HFFc6 (cell line): ENCODE data around the gene FOXJ3. TPM values are rescaled to one million over a fixed set of nuclear protein-coding genes. Genes with fewer than 3 reads are reported as not detected.

Source experiments
- DNase-seq: peaks from one replicate; pipeline ENCODE4 v3.0.0-alpha.2; 2018
- H3K27ac Mint-ChIP-seq: 2 replicates; pipeline ENCODE4 v1.8.0; 2020; ENCODE audit warnings: mild to moderate bottlenecking, mixed read lengths
- H3K27me3 Mint-ChIP-seq: 2 replicates; pipeline ENCODE4 v1.8.0; 2021; ENCODE audit warnings: mild to moderate bottlenecking, moderate library complexity, mixed read lengths; ENCODE audit not compliant: insufficient read depth
- H3K36me3 Mint-ChIP-seq: 2 replicates; pipeline ENCODE4 v1.8.0; 2021; ENCODE audit warnings: low read depth, mixed read lengths
- H3K4me1 Mint-ChIP-seq: 2 replicates; pipeline ENCODE4 v1.8.0; 2020; ENCODE audit warnings: low read depth, mixed read lengths
- H3K4me3 Mint-ChIP-seq: 2 replicates; pipeline ENCODE4 v1.8.0; 2020; ENCODE audit warnings: mild to moderate bottlenecking, moderate library complexity, mixed read lengths
- H3K9me3 Mint-ChIP-seq: 2 replicates; pipeline ENCODE4 v1.8.0; 2020; ENCODE audit warnings: mild to moderate bottlenecking, mixed read lengths
- total RNA-seq, 6 experiments: library from RNA; stranded (reverse); fragmentation: NEBNext Ultra II Directional; extraction: Animal tissue kit (Norgen Biotek cat#: 25700); gene quantifications; 2 replicates in 1 of 6; 3 replicates in 5 of 6; pipeline ENCODE4 v1.2.3, GENCODE V29; 2021
- TF ChIP-seq, protein P1 (sequence below): fragments of 200-600 bp; sonication (generic); IDR thresholded peaks from 2 replicates; pipeline ENCODE4 v1.5.0; 2021; ENCODE audit warnings: antibody characterized with exemption, mild to moderate bottlenecking

FOXJ3 gene
- total RNA-seq, 6 experiments from 2014 or later, result 24.5 to 31.3 (median 28.9) TPM

DNA sequence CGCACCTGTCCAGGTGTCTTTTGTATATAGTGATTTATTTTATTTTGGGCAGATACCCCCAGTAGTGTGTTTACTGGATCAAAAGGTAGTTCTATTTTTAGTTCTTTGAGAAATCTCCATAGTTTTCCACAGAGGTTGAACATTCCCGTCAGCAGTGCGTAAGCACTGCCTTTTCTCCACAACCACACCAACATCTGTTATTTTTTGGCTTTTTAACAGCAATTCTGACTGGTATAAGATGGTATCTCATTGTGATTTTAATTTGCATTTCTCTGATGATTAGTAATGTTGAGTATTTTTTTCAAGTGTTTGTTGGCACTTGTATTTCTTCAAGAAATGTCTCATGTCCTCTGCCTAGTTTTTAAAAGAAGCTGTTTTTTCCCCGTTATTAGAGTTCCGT is 39.2 kb downstream of the FOXJ3 start:
- Mint-ChIP-seq H3K4me3 (no peak overlapping the region), H3K27me3 (no peaks in the 10 kb centered on the region; the same call in 1 of the 2 replicates), H3K36me3 (peaks cover 56% of the 10 kb centered on the region), H3K4me1 (peaks cover 22% of the 10 kb centered on the region), H3K27ac (no peak overlapping the region), H3K9me3 (peaks cover 8% of the 10 kb centered on the region; the same call in 1 of the 2 replicates)
- TF ChIP-seq, protein P1, sequence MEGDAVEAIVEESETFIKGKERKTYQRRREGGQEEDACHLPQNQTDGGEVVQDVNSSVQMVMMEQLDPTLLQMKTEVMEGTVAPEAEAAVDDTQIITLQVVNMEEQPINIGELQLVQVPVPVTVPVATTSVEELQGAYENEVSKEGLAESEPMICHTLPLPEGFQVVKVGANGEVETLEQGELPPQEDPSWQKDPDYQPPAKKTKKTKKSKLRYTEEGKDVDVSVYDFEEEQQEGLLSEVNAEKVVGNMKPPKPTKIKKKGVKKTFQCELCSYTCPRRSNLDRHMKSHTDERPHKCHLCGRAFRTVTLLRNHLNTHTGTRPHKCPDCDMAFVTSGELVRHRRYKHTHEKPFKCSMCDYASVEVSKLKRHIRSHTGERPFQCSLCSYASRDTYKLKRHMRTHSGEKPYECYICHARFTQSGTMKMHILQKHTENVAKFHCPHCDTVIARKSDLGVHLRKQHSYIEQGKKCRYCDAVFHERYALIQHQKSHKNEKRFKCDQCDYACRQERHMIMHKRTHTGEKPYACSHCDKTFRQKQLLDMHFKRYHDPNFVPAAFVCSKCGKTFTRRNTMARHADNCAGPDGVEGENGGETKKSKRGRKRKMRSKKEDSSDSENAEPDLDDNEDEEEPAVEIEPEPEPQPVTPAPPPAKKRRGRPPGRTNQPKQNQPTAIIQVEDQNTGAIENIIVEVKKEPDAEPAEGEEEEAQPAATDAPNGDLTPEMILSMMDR, result no peak
- DNase-seq, result no peak

DNA sequence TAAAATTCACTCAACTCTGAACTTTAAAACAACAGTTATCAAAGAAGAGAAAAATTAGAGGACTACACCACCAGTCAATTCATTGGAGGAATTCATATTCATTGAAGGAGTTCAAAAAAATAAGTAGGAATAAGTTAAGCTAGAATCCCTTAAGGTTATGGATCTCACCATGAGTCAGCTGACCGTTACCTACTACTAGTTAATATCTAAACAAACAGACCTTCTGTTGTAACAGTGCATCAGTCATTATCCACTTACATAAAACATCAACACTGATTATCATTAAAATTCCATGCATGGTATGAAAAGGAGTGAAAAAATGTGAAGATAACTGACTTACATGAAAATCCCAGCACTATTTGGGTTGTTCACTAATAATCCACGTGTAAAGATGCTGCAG is 44.9 kb downstream of the FOXJ3 start:
- Mint-ChIP-seq H3K4me1 (peaks cover 21% of the 10 kb centered on the region), H3K27me3 (no peaks in the 10 kb centered on the region), H3K9me3 (peaks cover 8% of the 10 kb centered on the region; the same call in 1 of the 2 replicates), H3K27ac (peak overlapping the region; percentile 47), H3K4me3 (peak overlapping the region; percentile 22; the same call in 1 of the 2 replicates), H3K36me3 (peaks cover 36% of the 10 kb centered on the region)
- no peak for DNase-seq
- TF ChIP-seq, protein P1, result no peak

DNA sequence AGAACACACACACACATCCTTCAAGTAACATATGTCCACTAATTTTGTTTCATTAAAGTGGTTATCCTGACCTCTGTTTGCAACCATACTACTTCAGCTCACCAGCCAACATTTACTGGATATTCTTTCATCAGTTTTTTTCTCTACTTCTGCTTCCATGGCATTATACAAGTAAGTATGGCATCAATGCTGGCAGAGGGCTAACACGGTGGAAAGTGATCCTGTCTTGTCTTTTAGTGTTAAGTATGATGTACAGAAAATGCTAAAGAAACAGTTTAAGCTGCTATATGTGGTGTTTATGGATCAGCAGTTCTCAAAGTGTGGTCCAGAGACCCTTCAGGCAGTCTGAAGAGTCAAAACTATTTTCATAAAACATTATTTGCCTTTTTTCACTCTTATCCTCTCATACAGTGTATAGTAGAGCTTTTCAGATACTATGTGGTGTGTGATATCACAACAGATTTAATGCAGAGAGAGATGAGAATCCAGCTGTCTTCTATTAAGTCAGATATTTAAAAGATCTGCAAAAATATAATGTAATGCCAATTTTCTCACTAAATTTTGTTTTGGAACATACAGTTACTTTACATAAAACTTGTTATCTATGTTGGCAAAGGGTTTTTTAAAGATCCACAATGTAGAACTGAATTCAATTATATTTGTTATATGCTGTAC is 46.6 kb downstream of the FOXJ3 start:
- Mint-ChIP-seq H3K4me1 (peaks cover 30% of the 10 kb centered on the region), H3K27ac (no peak overlapping the region), H3K27me3 (no peaks in the 10 kb centered on the region), H3K4me3 (no peak overlapping the region), H3K36me3 (peaks cover 28% of the 10 kb centered on the region), H3K9me3 (peaks cover 8% of the 10 kb centered on the region; the same call in 1 of the 2 replicates)
- TF ChIP-seq, protein P1, result no peak
- DNase-seq, result no peak

- DNase-seq, result no peak
- H3K4me1 Mint-ChIP-seq, result peaks cover 44% of the 10 kb centered on the region
- H3K27ac Mint-ChIP-seq, result peak overlapping the region; percentile 2; the same call in 1 of the 2 replicates
- no peaks in the 10 kb centered on the region for H3K9me3 Mint-ChIP-seq
- no peaks in the 10 kb centered on the region for H3K27me3 Mint-ChIP-seq
- H3K4me3 Mint-ChIP-seq, result no peak overlapping the region
- peaks cover 3% of the 10 kb centered on the region; the same call in 1 of the 2 replicates for H3K36me3 Mint-ChIP-seq
- TF ChIP-seq, protein P1, result no peak
These were observed 52.0 kb downstream of the FOXJ3 start for GRCh38 chr1:42282867-42283583.

DNA sequence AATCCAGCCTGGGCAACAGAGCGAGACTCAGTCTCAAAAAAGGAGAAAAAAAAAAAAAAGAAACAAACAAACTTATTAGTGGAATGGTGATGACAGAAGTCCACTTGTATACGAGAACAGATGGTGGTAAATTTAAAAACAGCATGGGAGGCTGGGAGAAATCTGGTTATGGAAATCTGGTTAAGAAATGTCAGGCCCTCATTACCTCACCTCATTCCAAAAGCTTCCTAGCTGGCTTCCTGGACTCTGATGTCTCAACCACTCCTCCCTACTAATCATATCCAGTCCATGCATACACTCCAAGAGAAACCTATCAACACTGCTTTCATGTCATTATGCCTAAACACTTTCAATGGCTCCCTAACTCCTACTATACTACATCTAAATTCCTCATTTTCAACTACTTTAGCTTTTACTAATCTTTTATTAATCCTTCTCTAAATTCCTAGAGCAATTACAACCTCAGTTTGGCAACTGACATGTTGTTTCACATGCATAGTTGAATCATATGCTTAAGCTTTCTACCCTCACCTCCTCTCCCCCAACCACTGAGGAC is 52.9 kb downstream of the FOXJ3 start:
- Mint-ChIP-seq H3K36me3 (0 out of 2 replicates have a peak, but pooled peaks cover 4% of the 10 kb centered on the region), H3K27me3 (no peaks in the 10 kb centered on the region), H3K9me3 (no peaks in the 10 kb centered on the region), H3K27ac (peak overlapping the region; percentile 2; the same call in 1 of the 2 replicates), H3K4me3 (no peak overlapping the region), H3K4me1 (peaks cover 44% of the 10 kb centered on the region)
- peak; percentile 40 for DNase-seq
- TF ChIP-seq, protein P1, result no peak
